GM10248 (cell line): ENCODE data around the gene DPCD.
A peak's percentile ranks its signal among the peaks of the same experiment; 100 is the strongest.

Experiments
- CTCF ChIA-PET: fragments of 300-600 bp; sonication (Branson Sonifier 250); formaldehyde crosslinking; extraction: SDS; loops from one replicate; lab custom pipeline; 2021; ENCODE audit warnings: antibody characterized with exemption; lab: Yijun Ruan, JAX
- POLR2A ChIA-PET: fragments of 350-650 bp; sonication (Branson Sonifier 250); formaldehyde crosslinking; extraction: SDS; loops from one replicate; lab custom pipeline; 2020; ENCODE audit warnings: antibody characterized with exemption; lab: Yijun Ruan, JAX
- DNase-seq: peaks from one replicate; pipeline ENCODE4 v3.0.0; 2012; ENCODE audit errors: extremely low spot score
- TF ChIP-seq, protein P1 (sequence below): IDR thresholded peaks from 2 replicates; pipeline ENCODE4 v1.5.1; 2012; ENCODE audit warnings: mild to moderate bottlenecking, low read depth; ENCODE audit errors: extremely low read depth, missing control alignments, control extremely low read depth

The DPCD gene

DNA sequence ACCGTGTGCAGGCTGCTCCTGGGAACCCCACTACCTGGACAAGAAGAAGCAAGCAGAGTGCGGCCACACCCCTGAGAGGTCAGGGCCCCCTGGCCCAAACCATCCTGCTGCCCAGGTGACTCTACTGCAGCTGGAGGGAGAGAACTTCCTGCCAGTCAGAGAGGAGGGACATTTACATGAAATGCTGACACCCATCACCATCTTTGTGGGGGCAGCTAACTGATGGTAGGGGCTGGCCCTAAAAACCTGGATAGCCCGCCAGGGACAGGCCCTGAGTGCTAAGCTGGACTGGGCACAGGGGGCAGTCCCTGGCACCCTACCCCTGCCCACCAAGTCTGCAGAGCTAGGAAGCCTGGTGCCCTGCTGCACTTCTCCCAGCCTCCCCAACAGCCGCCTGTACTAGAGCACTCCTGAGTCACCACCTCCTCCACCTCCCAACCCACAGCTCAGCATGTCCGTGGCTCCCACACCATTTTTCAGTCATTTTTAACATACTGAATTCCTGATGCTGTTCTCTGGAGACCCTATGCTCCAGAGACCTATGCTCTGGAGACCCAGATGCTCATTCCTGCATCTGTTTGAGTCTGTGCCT is 27.5 kb downstream of the DPCD start:
- DNase-seq, result no peak
- TF ChIP-seq, protein P1, sequence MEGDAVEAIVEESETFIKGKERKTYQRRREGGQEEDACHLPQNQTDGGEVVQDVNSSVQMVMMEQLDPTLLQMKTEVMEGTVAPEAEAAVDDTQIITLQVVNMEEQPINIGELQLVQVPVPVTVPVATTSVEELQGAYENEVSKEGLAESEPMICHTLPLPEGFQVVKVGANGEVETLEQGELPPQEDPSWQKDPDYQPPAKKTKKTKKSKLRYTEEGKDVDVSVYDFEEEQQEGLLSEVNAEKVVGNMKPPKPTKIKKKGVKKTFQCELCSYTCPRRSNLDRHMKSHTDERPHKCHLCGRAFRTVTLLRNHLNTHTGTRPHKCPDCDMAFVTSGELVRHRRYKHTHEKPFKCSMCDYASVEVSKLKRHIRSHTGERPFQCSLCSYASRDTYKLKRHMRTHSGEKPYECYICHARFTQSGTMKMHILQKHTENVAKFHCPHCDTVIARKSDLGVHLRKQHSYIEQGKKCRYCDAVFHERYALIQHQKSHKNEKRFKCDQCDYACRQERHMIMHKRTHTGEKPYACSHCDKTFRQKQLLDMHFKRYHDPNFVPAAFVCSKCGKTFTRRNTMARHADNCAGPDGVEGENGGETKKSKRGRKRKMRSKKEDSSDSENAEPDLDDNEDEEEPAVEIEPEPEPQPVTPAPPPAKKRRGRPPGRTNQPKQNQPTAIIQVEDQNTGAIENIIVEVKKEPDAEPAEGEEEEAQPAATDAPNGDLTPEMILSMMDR, result no peak
- ChIA-PET CTCF (interaction anchor here (1.1 to 3.2 kb wide), 4 partner anchors 12 to 165 kb away, joined by 4 to 23 read pairs (median 11); no protein-coding TSS in a partner anchor), POLR2A (no interaction called here)

DNA sequence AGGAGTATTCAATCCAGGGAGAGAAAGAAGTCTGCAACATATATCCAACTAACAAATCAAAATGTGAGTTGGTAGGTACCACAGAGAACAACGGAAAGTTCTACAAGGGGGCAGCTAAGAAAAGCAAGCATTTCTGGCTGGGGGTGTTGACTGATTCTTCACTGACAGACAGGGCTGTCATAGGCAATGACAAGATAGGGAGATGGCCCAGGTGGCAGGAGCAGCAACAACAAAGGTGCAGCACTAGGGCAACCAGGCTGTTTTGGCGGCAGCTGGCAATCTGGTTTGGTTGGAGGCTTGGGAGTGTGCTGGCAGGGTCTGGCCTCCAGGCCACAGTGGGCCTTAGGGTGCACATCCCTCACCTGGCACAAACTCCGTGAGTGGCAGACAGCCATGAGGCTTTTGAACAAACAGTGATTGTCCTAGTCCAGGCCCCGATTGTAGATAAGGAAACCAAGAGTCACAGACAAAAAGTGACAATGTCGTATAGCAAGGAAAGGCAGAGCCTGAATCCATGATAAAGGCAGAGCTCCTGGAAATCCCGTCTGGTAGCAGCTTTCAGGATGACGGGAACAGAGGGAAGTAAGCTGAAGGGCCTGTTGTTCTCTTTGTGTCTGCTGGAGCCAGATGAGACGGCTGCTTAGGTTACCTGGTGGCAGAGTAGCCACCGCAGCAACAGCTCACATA is 28.4 kb downstream of the DPCD start:
- no peak for DNase-seq
- TF ChIP-seq, protein P1, result no peak
- ChIA-PET POLR2A (no interaction called here), CTCF (interaction anchor here (1.1 to 3.2 kb wide), 5 partner anchors 12 to 457 kb away, joined by 4 to 23 read pairs (median 4); no protein-coding TSS in a partner anchor)

DNA sequence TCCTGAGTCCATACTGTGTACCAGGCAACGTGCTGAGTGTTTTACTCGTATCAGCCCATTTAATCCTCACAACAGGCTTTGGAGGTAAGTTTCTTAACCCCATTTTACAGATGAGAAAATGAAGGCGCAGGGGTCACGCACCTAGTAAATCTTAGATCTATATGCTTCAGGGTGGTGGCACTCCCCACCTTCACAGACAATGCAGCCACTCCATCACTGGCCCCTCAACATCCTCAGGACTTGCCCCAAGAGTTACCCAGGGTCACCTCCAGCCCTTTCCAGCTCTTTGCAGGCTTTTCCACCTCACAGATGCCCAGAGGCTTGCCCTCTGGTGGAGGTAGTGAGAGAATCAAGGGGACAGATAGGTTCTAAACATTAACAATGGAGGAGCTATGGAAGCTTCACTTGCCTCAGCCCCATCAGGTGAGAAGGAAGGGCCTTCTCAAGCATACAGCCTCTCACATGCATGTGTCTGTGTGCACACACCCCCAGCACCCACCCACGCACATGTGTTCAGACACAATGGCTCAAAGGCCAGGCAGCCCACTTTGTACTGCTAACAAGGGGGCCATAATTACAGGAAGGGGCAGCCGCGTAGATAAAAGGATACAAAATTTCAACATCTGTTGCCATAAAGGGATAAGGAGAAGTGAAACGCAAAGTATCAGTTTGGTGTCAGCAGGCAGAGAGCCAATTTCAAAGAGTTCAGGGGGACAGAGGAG is 29.1 kb downstream of the DPCD start:
- DNase-seq, result peak; percentile 75
- TF ChIP-seq, protein P1, result peak; percentile 14
- CTCF ChIA-PET, result interaction anchor here (1.0 to 3.2 kb wide), 7 partner anchors 9 to 456 kb away, joined by 3 to 23 read pairs (median 4); no protein-coding TSS in a partner anchor
- POLR2A ChIA-PET, result no interaction called here

DNA sequence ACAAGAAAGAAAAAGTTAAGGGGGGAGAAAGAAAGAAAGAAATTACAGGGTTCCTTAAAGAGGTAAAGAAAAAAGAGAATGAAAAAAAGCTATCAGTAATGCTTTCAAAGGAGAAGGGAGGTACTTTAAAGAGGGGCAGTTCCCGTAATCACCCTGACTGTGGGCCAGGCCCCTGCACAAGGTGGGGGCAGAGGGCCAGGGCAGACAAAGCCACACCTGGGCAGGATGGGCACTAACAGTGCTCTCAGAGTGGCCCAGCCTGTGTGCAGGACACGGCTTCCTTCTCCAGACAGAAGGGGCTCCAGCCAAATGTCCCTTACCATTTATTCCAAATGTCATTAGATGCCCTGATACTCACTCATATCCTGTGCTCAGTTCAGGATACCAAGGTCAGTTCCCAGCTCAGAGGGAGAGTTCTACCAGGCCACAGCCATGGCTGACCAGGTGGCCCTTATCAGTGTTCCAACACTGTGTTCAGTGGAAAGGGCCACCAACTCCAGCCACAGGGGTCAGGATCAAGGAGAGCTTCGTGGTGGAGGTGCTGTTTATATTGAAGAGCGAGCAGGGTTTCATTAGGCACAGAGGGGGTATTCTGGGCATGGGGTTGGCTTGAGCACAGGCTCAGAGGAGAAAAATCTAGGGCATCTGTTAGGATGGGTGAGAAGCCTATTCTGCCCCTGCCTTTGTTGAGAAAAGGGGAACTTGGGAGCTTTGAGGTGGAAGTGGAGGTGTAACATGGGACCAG is 29.9 kb downstream of the DPCD start:
- CTCF ChIA-PET, result interaction anchor here (1.0 to 3.2 kb wide), 7 partner anchors 9 to 163 kb away, joined by 3 to 23 read pairs (median 4); no protein-coding TSS in a partner anchor
- POLR2A ChIA-PET, result no interaction called here
- DNase-seq, result peak; percentile 39
- TF ChIP-seq, protein P1, result no peak

DNA sequence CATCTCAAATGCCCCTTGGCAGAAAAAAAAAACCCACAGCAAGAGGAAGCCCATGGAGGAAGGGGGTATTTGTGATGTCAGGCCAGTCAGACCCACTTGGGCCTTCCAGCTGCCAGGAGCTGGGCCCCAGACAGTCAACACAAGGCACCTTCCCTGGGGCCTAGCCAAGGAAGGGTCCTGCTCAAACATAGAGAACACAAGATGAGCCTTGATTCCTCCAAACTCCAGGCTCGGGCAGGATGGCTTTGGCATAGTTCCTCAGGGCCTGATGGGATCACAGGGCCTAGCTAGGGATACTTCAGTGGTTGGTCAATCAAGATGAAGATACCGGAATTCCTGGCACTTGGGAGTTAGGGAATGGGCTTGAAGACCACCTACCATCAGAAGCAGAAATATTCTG is 30.8 kb downstream of the DPCD start:
- no peak for DNase-seq
- TF ChIP-seq, protein P1, result no peak
- ChIA-PET CTCF (interaction anchor here (1.2 to 4.9 kb wide), 2 partner anchors 9 to 15 kb away, joined by 3 to 26 read pairs; no protein-coding TSS in a partner anchor), POLR2A (no interaction called here)

DNA sequence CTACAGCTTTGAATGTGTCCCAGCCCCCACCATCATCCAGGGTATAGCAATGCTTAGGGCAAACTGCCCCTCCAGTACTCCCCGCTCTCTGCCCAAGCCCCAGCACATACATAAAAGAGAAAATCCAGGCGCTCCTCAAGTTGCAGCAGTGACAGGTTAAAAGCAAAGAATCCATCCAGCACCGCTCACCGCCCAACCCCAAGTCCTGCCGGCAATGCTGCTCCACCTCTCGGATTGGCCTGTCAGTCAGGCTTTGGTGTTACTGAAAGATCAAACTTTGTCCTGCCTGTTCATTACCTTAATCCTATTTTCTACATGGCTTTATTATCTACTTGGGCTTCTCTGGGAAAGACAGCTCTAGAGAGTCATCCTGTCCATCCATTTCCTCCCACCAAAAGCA is 31.9 kb downstream of the DPCD start:
- ChIA-PET POLR2A (no interaction called here), CTCF (interaction anchor here (1.1 to 4.9 kb wide), 2 partner anchors 12 to 17 kb away, joined by 4 to 26 read pairs; no protein-coding TSS in a partner anchor)
- TF ChIP-seq, protein P1, result no peak
- DNase-seq, result no peak
